ENCODE results near the gene HAGH.

Gene HAGH

DNA sequence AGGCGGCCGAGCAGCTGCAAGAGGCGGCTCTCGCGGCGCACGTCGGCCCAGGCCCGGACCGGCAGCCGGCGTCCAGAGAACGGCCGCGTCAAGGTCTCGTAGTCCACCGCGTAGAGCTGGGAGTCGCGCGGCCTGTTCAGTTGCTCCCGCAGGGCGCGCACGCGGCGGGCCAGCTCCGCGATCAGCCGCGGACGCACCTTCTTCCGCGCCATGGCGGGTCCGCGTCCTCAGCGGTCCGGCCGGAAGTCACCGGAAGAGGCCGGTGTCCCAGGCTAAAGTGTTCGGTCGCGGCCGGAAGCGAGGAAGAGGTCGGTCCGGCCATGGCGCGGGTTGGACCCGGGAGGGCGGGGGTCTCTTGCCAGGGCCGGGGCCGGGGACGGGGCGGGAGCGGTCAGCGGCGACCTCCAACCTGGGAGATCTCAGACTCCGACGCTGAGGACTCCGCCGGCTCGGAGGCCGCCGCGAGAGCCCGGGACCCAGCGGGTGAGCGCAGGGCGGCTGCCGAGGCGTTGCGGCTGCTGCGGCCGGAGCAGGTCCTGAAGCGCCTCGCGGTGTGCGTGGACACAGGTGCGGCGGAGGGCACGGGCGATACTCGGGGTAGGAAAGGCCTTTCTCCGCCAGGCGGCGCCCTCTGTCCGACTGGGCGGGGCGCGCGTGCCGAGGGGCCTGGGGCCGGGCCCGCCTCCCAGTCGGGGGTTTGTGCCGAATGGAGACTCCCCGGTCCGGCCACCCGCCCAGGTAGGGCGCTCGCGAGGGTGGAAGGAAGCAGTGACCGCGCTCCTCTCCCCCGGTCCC, 53.5 kb downstream of the HAGH start, which contains the start of gene MRPS34:
TSS of gene MRPS34 (minus strand) at position 227 of the 795 bp plus-strand sequence. CDS start at position 212, 15 bp downstream.
- DNase-seq: peak; percentile 77

DNA sequence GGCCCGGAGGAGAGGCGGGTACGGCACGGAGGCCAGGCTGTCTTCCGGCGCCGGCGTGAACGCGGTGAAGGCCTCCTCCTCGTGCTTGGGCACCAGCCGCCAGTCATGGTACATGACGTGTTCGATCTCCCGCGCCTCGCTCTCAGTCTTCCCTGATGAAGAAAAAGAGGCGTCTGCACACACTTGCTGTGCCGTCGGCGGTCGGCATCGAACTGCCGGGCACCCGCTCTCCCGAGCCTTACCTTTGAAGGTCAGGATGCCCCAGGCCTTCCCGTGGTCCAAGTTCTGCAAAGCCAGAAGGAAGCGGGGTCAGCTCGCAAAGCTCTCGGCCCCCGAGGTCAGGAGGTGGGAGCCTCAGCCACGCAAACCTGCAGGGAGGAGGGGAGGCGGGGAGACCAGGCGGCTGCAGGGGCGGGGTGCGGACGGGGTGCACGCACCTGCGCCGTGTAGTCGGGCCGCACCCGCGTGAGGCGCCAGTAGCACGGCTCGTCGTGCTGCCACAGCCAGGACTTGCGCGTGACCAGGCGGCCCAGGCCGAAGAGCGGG, 54.2 kb downstream of the HAGH start, which contains the start of gene EME2:
TSS of gene EME2 (plus strand) at position 449 of the 546 bp plus-strand sequence. CDS start 418 bp downstream, outside the sequence.
- DNase-seq: no peak

DNA sequence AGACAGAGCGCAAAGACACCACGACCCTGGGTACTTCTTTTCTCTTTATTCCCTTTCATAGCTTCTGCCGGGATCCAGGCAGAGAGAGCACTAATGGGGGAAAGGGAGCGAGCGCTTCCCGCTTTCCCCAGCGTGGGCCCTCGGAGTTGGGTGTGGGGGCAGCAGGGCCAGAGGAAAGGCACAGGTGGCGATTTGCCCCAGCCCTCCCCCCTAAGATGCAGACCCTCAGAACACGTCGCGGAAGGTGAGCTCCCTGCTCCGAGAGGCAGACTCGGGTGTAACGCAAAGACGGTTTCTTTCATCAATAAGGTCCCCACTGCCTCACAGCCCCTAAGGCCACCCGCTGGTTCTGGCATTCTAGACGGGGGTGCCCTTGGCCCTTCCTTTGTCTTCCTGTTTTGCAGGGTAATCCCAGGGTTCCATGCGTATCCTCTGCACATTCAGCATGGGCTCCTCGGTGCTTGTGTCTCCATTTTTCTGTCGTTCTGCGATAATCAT, 54.7 kb downstream of the HAGH start:
- no peak for DNase-seq

DNA sequence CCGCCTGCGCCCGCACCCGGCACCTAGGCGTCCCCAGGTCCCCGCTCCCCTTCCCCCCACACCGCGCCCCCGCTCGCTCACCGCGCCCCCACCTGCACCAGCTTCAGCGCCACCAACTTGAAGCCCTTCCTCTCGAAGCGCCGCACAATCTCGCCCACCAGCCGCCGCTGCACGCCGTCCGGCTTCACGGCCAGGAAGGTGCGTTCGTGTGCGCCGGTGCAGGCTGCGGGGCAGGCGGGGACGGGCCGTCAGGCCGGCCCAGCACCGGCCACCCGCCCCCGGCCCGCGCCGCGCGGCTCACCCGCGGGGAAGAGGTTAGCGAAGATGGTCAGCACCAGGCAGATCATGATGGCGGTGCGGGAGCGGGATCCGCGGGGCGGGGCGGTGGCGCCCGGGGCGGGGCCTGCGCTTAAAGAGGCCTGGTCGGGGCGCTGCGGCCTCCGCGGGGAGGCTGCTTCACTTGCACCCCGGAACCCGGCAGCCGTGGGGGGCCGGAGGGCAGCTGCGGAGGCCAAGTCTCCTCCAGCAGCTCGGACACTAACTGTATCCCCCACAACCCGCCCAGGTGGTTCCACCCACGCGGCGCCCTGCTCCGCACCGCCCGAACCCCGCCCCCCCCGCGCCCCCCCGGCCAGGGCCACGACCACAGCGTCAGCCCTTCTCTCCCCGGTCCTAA, 55.3 kb downstream of the HAGH start, which contains the start of gene NME3:
TSS of gene NME3 (minus strand) at position 356 of the 676 bp plus-strand sequence. CDS start at position 347, 9 bp downstream.
- peak; percentile 60 for DNase-seq

DNA sequence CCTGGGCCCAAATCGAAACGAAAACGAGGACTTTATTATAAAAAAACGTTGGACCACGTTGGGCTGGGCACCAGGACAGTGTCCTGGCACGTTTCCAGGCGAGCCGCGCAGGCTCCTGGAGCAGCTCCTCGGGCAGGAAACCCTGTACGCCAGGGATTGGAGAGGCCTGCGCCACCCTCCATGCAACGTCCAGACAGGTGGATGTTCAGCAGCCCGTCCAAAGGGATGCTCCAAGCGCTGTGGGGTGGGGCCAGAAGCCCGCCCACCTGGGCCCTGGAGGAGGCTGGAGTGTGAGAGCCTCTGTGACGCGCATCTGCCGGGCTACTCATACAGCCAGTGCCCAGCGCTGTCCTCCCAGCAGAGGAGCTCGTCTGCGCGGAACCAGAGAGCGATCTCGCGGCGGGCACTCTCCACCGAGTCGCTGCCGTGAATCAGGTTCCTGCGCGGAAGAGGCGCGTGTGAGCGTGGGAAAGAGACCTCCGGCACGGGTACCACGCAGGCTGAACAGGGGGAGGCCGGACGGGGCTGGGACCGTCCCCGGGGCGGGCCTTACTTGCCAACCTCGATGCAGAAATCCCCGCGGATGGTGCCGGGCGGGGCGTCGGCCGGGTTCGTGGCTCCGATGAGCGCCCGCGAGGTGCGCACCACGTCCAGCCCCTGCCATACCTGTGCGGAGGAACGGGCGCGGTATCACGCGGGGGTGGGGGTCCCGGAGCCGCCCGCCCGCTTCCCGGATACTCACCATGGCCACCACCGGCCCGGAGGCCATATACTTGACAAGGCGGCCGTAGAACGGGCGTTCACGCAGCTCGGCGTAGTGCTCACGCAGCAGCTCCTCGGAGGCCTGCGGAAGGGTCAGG, 56.1 kb downstream of the HAGH start:
- peak; percentile 43 for DNase-seq

DNA sequence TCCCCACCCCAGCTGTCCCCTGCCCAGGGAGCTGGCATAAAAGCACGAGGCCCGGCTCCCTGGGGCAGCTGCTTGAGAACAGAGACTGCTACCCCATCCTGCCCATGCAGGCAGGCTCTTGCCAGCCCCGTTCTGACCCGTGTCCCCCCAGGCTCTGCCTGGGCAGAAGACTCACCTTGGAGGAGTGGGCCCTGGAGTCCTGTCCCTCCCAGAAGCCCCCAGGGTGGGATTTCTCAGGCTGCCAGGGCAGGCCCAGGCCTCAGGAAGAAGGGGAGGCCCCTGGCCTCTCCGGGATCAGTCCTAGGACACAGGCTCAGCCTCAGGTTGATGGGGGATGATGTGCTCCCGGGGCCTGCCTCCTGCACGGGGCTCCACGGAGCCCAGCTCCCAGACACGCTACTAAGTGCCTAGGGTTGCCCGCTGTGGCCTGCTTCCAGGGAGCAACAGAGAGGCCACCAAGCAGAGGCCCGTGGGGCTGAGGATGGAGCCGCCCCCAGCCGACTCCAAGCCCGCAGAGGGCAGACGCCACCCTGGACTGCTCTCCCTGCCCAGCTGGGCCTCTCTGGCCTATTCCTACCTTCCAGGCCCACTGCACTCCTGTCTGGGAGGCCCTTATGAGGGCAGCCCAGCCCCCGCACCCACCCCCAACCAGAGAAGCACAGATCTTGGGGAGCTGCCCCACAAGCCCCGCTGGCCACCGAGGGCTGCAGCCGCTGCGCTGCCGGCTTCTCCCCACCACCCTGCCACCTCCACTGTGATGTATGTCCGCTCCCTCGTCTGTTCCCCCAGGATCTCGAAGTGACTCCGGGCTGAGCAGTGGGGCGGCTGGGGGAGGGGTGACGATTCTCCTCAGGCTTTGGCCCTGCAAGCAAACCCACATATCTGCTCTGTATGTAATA, 57.0 kb downstream of the HAGH start:
- DNase-seq: no peak

DNA sequence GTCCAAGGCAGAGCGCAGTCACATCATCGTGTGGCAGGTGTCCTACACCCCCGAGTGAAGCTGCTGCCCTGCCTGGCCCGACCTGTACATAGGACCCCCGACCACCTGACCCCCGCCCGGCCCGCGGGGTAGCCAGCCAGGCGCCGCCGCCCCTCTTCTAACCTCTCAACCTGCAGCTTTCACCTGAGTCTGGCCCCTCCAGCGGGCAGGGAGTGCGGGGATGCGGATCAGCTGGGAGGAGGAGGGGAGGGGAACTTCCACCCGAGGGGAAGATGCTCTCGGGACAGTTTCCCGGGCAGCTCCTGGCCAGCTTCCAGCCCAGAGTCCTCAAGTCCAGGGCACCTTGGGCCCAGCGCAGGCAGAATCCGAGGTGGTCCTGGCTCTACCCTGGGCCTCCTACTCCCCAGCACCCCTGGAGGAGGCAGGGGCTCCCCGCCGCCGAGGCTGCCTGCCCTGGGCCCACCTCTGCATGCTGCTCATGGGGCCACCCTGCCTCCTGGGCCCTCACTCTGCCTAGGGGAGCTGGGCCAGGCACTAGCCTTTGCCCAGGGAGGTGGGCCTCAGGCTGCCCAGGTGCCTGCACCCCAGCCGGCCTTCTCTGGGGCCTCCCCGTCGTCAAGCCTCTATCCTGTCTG, 57.7 kb downstream of the HAGH start:
- DNase-seq: no peak

DNA sequence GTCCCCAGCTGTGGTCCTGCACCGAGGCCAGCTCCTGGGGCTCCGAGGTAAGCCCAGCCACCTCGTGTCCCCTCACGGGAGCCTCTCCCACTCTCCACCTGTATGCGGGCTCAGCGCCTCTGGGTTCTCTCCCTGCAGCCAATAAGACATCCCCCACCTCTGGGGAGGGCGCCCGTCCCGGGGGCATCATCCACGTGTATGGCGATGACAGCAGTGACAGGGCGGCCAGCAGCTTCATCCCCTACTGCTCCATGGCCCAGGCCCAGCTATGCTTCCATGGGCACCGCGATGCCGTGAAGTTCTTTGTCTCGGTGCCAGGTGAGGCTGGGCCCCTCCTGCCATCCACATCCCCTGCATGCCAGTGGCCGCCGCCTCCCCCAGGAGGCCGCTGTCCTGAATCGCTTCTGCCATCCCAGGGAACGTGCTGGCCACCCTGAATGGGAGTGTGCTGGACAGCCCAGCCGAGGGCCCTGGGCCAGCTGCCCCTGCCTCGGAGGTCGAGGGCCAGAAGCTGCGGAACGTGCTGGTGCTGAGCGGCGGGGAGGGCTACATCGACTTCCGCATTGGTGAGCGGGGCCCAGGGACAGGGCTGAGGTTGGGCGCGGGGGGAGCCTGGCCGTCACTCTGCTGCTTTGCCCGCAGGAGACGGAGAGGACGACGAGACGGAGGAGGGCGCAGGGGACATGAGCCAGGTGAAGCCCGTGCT, 58.4 kb downstream of the HAGH start:
- no peak for DNase-seq

DNA sequence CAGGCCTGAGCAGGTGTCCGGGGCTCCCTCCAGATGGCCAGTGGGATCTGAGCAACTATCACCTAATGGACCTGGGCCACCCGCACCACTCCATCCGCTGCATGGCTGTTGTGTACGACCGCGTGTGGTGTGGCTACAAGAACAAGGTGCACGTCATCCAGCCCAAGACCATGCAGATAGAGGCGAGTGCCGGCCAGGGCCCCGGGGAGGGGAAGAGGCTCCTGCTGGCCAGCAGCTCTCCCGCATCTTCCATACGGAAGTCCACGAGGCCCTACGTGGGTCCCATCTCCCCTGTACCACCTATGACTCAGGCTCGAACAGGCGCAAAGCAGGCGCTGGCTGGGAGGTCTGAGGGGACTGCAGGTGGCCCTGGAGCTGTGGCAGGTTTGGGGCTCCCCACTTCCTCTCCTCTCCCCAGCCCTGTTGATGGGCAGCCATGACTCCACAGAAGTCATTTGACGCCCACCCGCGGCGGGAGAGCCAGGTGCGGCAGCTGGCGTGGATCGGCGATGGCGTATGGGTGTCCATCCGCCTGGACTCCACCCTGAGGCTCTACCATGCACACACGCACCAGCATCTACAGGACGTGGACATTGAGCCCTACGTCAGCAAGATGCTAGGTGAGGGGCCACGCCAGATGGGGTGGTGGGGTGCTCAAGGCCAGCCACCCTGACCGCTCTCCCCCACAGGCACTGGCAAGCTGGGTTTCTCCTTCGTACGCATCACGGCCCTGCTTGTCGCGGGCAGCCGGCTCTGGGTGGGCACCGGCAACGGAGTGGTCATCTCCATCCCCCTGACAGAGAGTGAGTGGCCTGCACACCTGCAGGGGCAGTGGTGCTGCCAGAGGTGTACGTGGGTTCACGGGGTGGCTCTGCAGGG, 59.3 kb downstream of the HAGH start:
- no peak for DNase-seq

DNA sequence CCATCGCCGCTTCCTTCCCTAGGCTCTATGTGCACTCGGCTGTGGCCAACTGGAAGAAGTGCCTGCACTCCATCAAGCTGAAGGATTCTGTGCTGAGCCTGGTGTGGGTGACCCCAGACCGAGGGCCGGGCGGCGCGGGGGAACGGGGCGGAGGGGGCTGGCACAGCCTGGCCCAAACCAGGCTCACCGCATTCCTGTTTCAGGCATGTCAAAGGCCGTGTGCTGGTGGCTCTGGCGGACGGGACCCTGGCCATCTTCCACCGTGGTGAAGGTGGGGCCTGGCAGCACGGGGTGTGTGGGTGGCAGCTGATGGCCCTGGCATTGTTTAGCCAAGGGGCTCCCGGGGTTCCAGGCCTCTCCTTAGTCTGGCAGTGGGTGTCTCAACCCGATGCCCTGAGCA, 59.9 kb downstream of the HAGH start:
- DNase-seq: no peak

DNA sequence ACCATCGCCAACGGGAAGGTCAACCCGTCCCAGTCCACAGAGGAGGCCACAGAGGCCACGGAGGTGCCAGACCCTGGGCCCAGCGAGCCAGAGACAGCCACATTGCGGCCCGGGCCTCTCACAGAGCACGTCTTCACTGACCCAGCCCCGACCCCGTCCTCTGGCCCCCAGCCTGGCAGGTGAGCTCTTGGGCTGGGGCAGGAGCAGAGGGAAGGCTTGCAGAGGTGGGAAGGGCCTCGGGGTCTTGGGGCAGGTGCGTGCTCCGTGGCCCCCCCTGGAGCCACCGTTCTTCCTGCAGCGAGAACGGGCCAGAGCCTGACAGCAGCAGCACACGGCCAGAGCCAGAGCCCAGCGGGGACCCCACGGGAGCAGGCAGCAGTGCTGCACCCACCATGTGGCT, 60.4 kb downstream of the HAGH start:
- no peak for DNase-seq

DNA sequence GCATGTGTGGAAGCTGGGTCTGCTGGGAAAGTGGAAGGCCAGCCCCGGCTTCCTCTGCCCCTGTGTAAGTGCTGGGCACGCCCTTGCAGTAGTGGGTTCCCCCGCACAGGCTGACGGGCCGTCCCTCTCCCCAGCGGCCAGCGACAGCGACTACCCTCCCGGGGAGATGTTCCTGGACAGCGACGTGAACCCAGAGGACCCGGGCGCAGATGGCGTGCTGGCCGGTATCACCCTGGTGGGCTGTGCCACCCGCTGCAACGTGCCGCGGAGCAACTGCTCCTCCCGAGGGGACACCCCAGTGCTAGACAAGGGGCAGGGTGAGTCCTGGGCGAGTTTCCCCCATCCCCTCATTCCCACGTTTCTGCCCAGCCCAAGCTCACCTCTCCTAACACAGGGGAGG, 60.8 kb downstream of the HAGH start:
- no peak for DNase-seq

DNA sequence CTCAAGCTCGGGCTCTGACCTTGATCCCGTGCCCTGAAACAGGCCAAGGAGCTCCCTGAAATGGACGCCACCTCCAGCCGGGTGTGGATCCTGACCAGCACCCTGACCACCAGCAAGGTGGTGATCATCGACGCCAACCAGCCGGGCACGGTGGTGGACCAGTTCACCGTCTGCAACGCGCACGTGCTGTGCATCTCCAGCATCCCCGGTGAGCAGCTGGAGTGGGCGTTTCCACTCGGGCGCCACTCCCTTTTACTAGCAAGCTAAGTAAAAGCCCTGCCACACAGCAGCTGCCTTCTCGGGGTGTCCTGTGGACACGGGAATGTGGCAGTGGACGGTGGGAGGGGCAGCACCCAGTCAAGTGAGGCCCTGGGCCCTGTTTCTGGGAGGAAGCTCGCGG, 61.7 kb downstream of the HAGH start:
- DNase-seq: no peak

DNA sequence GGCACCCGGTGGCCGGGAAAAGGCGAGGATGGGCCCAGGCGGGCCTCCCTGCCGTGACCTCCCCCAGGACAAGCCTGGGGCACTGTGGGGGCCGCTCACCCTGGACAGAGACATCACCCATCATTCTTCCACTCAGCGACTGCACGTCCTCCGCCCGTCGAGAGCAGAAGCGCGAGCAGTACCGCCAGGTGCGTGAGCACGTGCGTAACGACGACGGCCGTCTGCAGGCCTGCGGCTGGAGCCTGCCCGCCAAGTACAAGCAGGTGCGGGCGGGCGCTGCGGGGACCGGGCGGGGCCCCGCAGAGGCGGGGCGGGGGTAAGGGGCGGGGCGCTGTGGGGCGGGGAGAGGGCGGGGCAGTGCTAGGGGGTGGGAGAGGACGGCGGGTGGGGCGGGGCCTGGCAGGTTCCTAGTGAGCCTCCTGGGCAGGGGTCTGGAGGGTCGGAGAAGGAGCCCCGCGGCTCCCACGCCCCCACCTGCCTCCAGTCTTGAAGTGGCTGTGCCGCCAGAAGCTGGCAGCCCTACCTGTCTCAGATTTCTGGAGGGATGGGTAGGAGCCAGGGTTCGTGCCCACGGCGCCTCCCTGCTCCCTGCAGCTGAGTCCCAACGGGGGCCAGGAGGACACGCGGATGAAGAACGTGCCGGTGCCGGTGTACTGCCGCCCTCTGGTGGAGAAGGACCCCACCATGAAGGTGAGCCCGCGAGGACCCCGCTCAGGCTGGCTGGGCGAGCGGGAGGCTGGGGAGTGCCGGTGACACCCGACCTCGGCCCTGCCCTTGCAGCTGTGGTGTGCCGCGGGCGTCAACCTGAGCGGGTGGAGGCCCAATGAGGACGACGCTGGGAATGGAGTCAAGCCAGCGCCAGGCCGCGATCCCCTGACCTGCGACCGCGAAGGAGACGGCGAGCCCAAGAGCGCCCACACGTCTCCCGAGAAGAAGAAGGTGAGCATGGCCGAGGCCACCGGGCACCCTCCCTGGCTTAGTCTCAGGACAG, 62.8 kb downstream of the HAGH start:
- DNase-seq: no peak

DNA sequence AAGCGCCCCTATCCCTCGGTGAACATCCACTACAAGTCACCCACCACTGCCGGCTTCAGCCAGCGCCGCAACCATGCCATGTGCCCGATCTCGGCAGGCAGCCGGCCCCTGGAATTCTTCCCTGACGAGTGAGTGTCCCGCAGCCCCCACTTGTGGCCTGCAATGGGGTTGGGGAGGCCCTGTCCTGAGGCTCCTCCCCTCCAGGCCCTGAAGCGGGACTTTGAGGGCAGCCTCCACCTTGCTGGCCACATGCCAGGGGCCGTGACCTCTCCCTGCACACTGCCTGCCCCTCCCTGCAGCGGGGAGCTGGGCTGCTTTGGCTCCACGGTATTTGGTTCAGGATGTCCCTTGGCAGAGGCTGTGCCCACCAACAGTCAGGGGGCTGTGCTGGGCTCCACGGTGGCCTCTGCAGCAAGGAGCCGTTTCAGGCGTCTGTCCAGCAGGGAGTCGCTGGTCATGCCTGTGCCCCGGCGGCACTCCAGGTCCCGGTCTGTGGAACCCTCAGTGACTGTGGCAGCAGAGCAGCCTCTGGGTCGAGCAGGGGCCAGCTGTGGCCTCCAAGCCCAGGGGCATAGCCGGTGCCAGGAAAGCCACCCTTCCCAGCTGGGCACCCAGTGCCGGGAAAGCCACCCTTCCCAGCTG, 63.6 kb downstream of the HAGH start:
- DNase-seq: no peak

DNA sequence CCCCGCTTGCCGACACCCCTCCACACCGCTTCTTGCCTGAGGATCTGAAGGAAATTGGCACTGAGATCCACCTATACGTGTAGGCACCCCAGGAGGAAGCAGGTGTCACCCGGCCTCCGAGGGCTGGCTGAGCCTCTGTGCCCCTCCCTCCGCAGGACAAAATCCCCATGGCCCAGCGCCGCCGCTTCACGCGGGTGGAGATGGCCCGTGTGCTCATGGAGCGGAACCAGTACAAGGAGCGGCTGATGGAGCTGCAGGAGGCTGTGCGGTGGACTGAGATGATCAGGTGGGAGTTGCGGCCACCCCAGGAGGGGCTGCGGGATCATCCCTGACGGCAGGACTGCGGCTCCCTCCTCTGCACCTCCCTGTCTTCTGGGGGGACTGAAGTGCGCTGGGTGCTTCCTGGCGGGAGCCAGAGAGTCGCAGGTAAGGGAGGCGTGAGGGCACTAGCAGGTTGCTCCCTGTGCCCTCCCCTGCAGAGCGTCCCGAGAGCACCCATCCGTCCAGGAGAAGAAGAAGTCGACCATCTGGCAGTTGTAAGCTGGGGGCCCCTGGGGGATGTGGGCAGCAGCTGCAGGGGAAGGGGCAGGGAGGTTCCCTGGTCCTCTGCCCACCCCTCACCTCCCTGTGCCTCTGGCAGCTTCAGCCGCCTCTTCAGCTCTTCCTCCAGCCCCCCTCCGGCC, 64.3 kb downstream of the HAGH start:
- no peak for DNase-seq

DNA sequence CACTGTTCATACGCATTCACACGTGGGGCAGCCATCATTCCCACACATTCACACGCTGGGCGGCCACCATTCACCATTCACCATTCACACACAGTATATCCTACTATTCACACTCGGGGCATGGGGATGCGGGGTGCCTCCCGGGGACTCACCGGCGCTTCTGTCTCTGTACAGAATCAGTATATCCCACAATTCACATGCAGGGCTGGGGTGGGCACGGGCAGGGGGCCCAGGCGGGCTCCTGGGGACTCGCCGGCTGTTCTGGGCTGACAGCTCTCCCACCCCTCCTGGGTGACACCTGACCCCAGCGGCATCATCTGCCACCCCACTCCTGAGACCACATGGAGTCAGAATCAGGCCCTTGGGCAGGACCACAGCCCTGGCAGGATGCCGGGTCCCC, 64.9 kb downstream of the HAGH start:
- no peak for DNase-seq

Data from CD4-positive, alpha-beta T cell treated with Interferon gamma for 1 hour (primary cell).